IPS-NIHi11 (cell line): Measurements from ENCODE around the gene ILK.

Experiments
- DNase-seq: peaks from one replicate; pipeline ENCODE4 v3.0.0; 2012; ENCODE audit warnings: mixed read lengths, low spot score

Gene ILK

DNA sequence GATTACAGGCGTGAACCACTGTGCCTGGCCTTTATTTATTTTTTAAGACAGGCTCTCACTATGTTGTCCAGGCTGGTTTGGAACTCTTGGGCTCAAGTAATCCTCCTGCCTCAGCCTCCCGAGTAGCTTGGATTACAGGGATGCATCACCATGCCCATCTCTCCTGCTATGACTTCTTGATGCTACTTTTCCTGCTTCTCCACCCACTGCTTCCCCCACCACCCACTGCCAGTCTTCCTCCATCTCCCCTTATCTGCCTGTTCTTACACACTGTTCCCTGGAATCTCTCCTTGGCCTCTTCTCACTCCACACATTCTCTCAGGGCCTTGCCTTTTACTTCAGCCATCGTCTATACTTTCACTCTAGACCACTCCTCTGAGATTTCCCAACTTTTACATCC, 32.9 kb downstream of the ILK start:
- no peak for DNase-seq

DNA sequence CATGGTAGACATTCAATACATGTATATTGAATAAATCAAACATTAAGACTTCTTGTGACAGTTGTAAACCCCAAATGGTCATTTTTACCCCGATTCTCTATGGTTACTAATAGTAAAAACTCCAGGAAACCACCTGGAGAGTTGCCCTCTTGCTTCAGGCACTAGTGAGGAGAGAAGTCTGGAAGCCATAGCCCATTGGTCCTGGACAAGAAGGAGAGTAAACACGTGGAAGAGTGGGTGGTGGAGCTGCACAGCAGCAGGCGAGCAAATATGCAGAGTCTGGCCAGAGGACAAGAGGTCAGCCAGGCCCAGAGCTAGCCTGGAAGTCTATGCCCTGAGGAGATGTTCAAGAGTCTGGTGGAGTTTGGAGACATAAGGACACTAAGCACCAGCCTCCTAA, 34.3 kb downstream of the ILK start:
- no peak for DNase-seq

DNA sequence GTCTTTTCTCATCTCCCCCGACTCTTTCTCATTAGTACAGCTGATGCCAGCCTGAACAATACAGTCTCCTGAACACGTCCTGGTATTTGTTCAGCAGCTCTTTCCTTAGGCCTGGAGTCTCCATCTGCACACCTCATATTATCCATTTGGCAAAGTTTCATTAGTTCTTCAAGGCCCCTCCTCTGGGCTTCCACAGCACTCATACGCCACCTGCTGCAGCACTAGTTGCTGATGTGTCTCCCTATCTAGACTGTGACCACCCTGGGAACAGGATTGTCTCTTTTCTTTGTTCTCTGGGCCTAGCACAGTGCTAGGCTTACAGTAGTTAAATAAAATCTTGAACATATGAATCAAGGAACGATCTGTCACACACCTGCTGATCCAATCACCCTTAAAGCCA, 34.9 kb downstream of the ILK start:
- no peak for DNase-seq

DNA sequence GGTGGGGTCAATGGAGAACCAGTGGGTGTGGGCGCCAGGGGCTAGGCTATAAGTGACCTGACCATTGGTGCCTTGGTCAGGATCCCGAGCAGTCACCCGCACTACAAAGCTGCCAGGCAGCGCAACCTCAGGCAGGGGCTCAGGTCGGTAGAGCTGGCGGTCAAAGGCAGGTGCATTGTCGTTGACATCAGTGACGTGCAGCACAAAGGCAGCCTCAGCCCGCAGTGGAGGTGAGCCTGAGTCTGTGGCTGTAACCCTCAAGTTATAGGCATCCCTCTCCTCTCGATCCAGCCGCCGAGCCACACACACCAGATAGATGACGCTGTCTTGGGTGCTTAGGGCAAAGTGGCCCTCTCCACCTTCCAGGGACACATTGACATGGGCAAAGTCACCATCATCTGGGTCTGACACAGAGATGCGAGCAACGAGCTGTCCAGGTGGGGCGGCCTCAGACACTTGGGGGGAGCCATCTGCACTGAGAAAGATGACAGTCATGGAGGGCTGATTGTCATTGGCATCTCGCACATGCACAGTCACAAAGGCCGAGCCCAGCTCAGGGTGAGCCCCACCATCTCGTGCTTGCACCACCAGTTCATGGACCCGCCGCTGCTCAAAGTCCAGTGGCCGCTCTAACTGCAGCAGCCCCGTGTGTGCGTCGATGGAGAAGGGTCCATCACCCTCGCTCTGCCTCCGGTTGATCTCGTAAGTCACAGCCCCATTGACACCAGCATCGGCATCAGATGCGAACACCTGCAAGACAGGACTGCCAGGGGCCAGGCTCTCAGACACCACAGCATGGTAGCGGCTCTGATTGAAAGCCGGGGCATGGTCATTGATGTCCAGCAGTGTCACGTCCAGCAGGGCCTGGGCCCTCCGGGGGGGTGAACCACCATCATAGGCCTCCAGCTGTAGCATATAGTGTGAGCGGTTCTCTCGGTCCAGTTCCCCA, 36.7 kb downstream of the ILK start:
- no peak for DNase-seq

DNA sequence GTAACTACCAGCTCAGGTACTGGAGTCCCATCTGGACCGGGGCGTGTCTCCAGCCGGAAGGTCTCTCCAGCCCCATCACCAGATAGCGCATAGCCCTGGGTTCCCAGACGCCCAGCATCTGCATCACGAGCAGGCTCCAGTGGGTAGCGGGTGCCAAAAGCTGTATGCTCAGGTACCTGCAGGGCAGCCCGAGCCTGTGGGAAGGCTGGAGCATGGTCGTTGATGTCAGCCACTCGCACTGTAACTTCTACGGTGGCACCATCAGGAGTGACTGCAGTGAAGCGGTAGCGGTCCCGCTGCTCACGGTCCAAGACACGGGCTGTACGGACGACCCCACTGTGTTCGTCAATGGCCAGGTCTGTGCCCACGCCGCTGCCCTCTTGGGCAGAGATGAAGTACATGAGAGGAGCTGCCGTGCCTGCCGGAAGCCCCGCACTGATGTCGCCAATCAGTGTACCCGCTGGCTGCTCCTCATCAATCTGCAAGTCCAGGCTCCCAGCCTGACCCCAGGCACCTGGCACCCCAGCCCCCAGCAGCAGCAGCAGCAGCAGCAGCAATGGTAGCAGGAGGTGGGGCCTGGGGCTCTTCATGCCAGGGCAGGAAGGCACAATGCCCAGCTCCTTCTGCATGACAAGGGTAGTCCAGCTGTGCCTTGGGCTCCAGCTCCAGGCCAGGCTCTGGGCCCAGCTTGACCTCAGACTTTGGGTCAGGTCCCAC, 37.6 kb downstream of the ILK start:
- DNase-seq, result no peak

DNA sequence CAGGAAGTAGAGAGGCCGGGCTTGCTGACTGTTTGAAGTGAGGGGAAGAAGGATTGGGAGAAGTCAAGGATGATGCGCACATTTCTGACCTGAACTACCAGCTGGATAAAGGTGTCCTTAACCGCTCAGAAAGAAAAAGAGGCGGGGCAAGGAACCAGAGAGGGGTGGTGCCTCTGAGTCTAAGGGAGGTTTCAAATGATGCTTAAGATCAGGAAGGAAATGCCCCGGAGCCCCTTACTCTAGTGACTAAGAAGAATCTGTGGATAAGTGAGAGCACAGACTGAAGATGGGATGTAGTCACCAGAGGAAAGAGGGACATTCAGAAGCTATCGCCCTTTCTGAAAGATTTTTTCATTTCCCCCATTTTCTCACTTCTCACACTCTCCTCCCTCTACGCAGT, 39.4 kb downstream of the ILK start:
- DNase-seq, result no peak

DNA sequence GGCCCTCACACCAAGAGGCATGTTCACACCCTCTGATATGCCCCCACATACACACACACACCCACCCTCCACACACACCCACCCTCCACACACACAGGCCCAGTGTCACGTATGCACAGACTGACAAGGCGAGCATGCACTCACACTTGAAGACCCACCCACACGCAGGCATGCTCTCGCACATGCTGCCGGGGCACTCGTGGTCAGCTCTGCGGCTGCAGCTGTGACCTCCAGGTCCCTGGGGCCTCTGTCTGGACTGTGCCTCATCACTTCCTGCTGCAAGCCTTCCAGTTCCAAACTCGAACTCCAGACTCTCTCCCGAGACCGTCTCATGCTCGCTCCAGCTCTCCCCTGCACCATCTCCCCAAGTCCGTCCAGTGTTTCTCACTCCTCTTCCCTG, 42.5 kb downstream of the ILK start:
- DNase-seq, result no peak

DNA sequence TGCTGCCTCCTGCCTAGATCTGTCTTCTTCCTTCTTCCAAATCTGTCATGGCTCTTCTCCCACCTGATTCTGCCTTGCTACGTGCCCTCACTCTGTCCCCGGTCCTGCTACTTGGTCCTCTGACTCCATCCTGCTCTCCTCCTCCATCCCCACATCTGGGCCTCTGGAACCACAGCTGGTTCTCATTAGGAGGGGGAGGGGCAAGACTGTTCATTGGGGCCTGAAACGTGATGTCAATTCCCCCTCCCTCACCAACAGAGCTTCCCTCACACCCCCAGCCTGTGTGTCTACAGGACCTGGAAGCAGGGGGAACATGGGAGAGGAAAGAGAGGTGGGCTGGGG, 43.0 kb downstream of the ILK start:
- no peak for DNase-seq

DNA sequence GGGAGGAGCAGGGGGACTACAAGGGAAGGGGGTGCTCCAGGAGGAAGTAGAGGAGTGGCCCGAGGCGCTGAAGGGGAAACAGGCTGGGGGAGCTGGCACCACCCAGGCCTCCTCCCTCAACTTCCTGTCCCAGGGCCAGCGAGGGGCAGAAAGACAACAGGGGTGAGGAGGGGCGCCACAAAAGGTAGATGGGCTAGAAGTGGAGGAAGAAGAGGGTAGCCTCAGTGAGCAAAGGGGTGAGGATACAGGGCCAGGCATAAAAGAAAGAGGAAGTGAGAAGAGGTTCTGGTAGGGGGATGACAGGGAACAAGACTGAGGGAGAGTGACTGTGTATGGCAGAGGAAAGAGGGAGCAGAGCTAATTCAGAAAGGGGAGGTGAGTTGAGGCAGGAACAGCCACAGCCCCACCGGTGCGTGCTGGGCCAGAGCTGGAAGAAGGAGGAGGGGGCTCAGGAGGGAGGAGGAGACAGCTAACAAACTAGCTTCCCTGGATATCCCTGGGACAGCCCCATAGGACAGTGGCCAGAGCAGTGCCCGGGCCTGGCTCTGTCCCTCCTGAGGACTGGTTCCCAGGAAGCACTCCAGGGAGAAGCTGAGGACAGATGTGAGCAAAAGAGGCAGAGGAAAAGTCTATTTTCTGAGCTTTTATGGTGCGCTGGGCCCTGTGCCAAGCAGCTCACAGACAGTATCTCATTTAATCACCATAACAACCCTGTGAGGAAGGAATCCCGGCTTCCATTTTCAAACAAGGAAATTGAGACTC, 43.5 kb downstream of the ILK start:
- DNase-seq, result peak; percentile 51

DNA sequence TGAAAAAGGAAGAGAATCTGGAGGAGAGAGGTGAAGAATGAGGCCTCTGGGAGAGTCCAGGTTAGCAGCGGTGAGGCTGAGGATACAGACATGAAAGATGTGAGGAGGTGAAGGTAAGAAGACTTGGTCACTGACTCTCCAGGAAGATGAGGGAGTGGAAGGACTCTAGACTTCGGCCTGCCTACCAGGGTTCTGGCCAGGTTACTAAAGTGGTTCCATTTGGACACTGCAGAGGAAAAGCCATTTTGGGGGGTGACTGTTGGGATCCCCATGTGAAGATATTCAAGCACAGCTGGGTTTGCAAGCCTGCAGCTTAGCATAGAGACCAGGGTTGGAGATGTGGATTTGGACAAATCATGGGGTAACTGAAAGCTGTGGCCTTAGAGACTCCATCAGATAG, 44.3 kb downstream of the ILK start:
- no peak for DNase-seq

DNA sequence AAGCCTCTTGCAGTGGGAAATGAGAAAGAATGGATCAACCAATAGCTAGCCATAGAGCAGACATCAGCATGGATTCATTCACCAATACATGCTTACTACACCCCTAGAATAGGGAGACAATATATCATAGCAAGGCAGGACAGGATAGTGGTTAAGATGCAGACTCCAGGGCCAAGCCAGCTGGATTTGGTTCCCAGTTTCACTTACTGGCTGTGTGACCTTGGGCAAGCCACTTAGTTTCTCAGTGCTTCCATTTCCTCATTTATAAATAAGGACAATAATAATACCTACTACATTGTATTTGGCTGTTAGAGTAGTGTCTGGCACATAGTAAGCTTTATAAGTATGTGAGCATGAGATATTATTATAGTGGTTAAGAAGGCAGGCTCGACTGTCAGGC, 44.9 kb downstream of the ILK start:
- DNase-seq, result no peak

DNA sequence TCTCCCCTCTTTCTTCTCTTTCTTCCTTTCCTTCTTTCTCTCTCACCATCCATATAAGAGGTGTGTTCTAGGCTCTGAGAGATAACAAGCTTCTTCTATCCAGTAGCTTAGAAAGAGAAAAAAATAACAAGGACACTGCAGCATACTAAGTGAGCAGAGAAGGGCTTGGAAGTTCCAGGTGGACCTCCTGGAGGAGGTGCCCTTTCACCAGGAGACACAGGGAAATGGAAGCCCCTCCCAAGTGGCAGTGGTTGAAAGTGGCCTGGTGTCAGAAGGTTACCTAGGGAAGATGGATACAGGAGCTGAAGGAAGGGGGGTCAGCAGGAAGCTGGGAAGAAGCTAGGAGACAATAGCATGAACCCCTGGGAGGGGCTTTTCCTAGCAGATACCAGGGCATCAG, 46.5 kb downstream of the ILK start:
- DNase-seq, result no peak

DNA sequence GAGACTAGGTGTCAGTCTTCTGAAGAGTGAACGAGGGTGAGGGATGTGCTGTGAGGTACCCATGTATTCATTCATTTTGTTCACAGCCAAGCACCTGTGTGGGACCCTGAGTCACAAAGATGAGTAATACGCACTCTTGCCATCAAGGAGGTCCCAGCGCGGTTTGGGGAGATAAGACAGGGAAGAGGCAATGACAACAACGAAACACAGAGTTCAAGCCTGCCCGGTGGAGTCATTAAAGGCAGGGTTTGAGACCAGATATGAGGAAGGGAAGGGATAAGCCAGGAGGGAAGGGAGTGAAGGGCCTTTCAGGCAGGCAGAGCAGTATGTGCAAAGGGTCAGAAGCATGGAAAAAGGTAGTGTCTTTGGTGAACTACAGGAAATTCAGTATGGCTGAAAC, 47.4 kb downstream of the ILK start:
- DNase-seq, result no peak

DNA sequence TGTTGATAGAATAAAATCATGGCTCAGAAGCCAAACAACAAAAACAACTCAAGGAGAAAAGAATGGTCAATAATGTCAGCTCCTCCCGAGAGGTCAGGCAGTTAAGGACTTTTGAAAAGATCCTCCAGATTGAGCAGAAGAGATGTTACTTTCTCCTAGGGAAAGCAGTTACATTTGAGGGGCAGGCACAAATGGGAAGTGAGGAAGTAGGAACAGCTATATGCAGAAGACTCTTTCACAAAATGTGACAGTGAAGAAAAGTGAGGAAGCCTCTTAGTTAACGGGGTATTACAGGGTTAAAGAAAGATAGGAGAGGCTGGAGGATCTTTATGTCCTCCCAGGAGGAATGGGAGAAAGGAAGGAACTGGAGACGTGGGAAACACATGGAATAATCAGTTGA, 48.6 kb downstream of the ILK start:
- DNase-seq, result no peak

DNA sequence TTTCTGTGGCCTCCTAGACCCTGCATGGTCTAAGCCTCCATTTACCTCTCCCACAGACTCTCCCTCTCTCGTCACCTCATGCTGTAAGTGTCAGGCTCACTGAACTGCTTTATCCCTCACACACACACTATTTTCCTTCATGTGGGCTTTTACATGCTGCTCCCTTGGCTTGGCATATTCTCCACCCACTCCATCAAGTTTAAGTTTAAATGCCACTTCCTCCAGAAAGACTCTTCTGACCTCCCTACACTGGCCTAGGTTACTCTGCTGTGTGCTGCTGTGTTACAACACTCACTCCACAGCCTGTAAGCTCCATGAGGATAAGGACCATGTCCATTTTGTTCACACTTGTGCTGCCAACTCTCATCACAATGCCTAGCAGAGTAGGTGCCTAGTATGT, 49.5 kb downstream of the ILK start:
- no peak for DNase-seq

DNA sequence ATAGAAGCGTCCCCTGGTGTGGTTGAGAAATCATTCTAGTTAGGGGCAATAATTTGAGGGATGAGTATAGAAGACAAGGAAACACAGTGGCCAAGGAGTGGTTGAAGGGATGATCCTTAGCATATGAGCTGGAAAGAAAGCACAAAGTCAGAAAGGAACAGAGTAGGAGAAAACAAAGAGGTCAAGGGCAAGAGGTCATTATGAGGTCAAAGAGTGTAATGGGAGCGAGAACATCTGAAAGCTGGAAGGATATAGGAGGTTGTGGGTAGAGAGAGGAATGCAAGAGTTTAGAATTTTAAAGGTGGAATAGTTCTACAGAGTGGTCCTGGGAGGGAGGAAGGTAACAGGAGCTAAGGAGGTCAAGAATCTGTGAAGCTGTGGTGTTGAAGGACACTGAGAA, 50.1 kb downstream of the ILK start:
- no peak for DNase-seq

DNA sequence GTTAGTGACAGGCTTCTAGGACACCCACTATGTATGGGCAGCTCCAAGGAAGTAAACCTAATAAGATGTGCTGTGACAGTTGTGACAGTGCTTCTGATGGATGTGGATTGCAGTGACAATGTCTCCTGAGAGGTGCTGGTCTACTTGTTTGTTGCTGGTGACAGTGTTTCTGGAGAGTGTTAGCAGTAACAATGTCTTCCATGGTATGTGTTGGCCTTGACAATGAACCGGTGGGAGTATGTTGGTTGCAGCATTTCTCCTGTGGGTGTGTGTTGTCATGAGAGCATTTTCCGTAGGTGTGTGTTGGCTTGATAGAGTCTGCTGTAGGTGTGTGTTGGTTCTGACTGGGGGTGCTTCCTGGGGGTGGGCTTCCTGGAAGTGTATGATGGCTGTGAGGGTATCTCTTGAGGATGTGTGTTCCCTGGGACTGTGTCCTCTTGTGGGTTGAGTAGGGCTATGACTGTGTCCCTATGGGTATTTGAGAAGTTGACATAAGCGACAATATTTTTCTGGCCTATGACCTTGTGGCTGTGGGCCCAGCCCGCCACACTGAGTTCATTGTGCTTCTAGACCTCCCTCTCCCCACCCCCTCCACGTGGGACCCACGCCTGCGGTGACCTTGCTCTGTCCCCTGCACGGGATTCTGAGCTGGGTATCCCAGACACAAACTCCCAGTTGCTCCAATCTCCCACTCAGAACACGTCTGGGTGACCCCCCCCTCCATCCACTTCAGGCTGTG, 50.9 kb downstream of the ILK start:
- no peak for DNase-seq

DNA sequence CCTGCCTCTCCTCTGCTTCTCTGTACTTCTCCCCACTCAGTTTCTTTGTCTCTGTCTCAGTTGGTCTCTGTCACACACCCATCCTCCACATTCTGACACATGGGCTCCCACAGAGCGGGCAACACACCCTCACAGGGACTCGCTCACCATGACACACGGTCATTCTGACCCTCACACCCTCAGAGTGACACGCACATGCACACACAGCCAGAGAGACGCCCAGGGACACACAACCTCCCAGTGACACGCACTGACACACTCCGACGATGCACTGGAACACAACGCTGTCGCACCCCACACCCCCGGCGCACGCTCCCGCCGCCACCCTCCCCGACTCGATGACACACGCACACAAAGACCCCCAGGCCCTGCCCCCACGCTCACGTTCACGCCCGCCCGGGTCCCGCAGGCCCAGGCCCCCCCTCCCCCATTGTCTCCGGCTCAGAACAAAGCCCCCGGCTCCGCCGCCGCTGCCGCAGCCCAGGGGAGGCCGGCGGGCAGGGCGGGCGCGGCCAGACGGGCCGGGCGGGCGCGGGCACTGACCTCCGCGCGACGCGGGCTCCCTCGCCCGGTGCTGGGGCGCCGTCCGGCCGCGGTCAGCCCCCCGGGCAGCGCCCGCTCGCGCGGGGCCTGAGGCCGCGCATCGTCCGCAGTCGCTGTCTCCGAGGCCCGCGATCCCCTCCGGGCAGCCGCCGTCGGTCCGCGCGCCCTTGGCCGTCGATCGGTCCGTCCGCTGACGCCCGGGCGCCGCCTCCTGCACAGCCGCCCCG, 51.6 kb downstream of the ILK start:
- DNase-seq, result no peak

DNA sequence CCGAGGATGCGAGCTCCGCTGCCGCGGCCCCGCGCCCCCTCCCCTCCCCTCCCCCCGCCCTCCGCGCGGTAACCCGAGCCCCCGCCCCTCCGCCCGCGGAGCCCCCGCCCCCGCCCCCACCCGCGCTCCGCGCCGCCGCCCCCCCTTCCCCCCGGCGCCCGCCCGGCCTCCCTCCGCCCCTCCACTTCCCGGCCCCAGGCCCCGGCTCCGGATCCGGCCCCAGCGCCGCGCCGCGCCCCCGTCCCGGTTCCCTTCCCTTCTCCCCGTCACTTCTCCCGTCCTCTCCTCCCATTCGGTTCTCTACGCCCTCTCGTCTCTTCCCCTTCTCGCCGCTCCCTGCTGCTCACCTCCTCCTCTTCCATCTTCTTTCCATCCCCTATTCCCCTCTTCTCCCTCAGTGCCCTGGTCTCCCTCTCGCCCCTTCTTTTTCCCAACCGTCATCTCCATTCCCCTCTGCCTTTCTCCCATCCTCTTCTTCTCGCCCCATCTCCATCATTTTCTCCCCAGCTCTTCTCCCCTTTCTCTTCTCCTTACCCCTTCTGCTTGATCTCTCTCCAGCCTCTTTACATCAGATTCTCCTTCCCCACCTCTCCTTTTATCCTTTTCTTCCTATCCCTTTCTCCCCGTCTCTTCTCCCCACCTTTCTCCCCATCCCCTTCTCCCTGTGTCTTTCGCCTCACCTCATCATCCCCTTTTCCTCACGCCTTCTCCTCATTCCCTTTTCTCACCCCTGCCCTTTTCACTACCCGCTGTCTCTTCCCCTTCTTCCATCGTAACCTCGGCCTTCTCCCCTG, 52.4 kb downstream of the ILK start, which contains the start of gene DCHS1:
TSS of gene DCHS1 (minus strand) at position 20 of the 794 bp plus-strand sequence. CDS start 14,196 bp downstream, outside the sequence.
- peak; percentile 86 for DNase-seq

DNA sequence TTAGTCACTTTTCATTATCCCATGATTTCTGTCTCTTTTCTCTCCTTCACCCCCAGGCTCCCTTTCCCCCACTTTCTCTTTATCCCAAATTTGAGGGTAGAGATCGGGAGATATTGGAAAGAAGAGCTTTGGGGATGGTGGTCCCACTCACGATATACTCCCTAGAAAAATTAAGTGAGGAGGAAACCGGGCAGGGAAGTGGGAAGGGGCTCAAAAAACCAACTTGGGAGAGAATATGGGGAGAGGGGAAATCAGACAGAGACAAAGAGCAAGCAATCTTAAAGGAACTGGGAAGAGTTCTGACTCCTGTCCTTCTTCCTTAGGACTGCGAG, 53.0 kb downstream of the ILK start:
- DNase-seq, result no peak

DNA sequence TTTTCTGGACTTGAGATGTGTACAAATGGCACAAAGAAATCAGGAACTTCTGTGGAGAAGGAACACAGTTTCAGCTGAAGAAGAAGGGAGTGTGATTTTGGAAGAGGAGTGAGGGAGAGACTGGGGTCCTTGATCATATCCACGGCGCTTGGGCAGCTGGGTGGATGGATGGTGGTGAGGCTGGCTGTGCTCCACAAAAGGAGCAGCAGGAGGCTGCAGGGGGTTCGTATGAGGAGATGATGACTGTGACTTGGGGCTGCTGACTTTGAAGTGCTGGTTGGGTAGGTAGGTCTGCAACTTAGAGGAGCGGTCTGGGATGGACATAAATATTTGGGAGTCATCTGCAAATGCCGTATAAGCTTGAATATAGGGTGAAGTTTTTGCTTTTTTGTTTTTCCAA, 53.4 kb downstream of the ILK start:
- no peak for DNase-seq
